GM12801 (cell line): ENCODE results near the gene CYFIP1.

Experiments used
- CTCF ChIP-seq: IDR thresholded peaks from one replicate; pipeline ENCODE4 v1.5.1; 2011; ENCODE audit warnings: control low read depth; ENCODE audit not compliant: insufficient read length; ENCODE audit errors: extremely low read depth

Gene CYFIP1

DNA sequence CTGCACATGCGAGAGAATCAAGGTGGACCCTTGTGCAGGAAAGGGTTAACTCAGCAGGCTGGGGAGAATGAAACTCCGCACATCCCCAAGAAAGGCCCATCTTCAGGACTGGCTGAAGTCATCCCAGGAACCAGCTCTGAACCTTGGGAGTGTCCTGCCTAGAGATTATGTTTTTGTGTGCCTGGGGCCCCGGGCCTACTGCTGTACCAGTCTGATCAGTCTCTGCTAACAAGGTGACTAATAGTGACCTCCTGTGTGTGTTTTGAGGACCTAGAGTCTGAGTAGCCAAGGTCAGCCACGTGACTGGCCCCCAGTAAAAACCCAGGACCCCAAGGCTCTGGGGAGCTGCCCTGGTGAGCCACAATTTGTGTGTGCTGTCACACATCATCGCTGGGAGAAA, 58.2 kb downstream of the CYFIP1 start:
- TF ChIP-seq CTCF, result no peak

- TF ChIP-seq CTCF, result no peak
Measured at GRCh38 chr15:22919171-22919570, 61.0 kb downstream of the CYFIP1 start.

DNA sequence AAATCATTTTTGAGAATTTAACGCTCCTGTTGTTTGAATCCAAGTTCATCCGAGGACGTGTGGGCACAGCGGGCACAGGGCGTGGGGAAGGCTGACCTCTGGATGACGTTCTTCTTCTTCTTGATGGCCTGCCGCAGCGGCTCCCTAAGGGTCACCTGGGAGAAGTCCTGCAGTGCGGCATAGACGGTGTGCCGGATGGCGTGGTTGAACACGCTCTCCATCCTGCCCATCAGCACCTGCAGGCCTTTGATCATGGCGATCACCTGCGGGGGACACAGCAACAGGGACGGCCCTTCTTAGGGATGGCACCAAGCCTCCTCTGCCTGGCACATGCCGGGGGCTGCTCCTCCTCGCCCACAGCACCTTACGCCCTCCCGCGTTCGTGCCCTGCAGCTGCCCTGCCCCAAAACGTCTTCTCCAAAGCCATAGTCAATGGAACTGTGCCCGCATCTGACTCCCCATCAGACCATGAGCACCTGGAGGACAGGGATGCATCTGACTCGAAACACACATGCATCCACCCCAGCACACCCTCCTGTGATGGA, 61.5 kb downstream of the CYFIP1 start:
- no peak for TF ChIP-seq CTCF

GRCh38 chr15:22918056-22918455, 62.1 kb downstream of the CYFIP1 start:
- no peak for TF ChIP-seq CTCF

- no peak for TF ChIP-seq CTCF
Measured at GRCh38 chr15:22917556-22917955, 62.6 kb downstream of the CYFIP1 start.

GRCh38 chr15:22916606-22917350, 63.4 kb downstream of the CYFIP1 start:
- no peak for TF ChIP-seq CTCF

DNA sequence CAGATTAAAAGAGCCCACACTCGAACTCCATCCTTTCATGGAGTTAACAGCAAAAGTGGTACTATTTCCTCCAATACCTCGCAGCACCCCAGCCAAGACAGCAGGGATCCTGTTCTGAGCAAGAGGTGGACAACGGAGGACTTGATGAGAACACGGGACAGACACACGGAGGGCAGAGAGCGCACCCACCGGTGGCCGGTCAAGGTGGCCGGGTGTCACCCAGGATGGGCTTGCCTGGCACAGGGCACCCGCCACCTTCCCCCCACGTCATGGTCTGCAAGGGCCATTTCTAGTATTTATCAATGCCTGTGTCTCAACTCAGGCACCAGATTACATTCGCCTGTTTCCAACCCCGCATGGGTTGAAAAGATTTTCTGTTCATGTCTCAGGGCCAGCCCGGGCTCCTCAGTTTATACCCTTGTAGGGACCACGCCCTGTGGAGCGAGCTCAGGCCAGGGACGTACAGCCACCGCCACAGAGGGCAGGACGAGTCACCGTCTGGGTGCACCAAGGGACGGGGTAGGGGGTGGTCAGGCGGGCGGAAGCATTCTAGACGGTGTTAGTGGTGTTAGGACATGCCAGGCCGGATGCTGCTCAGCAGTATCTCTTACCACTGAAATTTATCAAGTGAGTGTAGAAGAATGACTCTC, 64.2 kb downstream of the CYFIP1 start:
- TF ChIP-seq CTCF, result no peak
